ENCODE data around the gene NUP93. TPM values are rescaled to one million over a fixed set of nuclear protein-coding genes. Genes with fewer than 3 reads are reported as not detected.

Gene NUP93
- total and polyA plus RNA-seq, 11 donors: 21.8 to 49.0 (median 27.8) TPM

DNA sequence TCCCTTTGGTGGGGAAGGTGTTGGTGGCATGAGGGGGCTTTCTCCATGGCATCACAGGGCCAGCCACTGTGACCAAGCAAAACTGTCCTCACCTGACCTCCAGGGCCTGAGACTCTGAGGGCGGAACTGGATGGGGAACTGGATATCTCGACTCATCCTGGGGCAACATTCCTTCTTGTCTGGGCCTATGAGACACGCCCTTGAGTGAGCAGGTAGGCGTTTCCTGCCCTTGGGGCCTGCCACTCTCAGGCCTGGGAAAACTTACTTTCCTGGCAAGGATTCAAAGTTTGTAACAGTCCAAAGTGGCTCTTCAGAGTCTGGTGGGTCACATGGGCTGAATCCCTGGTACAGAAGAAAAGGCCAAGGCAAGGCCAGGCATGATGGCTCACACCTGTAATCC is 38.0 kb upstream of the NUP93 start:
- Histone ChIP-seq H3K36me3 (no peaks in the 10 kb centered on the region), H3K4me3 (no peak overlapping the region), H3K9me3 (peaks cover 0 to 3% (median 0%) of the 10 kb centered on the region in 12 donors), H3K4me1 (peaks cover 0 to 8% (median 0%) of the 10 kb centered on the region in 12 donors), H3K27me3 (no peaks in the 10 kb centered on the region), H3K27ac (peak overlapping the region in 1 of 12 donors; percentile 16)
- no peak for TF ChIP-seq CTCF (IDR thresholded peaks at IDR 0.05)
- DNase-seq (peak in 2 of 5 donors; percentile 54 to 67), ATAC-seq (peak; percentile 70 to 92 (median 86))
- 30 to 43% (median 39%) methylated on average over 3 to 4 of the region's 4 CpGs for WGBS, 4 donors
- intact Hi-C loops (cut with DNase I): no loop called here

- TF ChIP-seq POLR2A (IDR thresholded peaks at IDR 0.05): no peak
- TF ChIP-seq CTCF (IDR thresholded peaks at IDR 0.05): no peak
- 66 to 76% (median 75%) methylated on average over 1 of the region's 1 CpG; no CpG with 5 or more reads in 1 of the 4 donors for WGBS, 4 donors
- no peak for DNase-seq
- no peak for ATAC-seq
- Histone ChIP-seq H3K4me1 (peaks cover 0 to 8% (median 0%) of the 10 kb centered on the region in 12 donors), H3K9me3 (peaks cover 0 to 7% (median 0%) of the 10 kb centered on the region in 12 donors), H3K36me3 (no peaks in the 10 kb centered on the region), H3K4me3 (no peak overlapping the region), H3K27ac (no peak overlapping the region), H3K27me3 (no peaks in the 10 kb centered on the region)
- intact Hi-C loops (cut with DNase I): loop anchor here in 1 of 10 donors (5.0 kb wide), 1 partner anchor 93 kb away; no protein-coding TSS in a partner anchor
Measured at GRCh38 chr16:56695246-56695645, 34.7 kb upstream of the NUP93 start.

GRCh38 chr16:56697456-56698155 is 32.3 kb upstream of the NUP93 start:
- Histone ChIP-seq H3K36me3 (no peaks in the 10 kb centered on the region), H3K27me3 (no peaks in the 10 kb centered on the region), H3K4me1 (peaks cover 0 to 7% (median 1%) of the 10 kb centered on the region in 12 donors), H3K4me3 (no peak overlapping the region), H3K9me3 (peaks cover 0 to 7% (median 0%) of the 10 kb centered on the region in 12 donors), H3K27ac (no peak overlapping the region)
- WGBS, 4 donors: 85 to 93% (median 91%) methylated on average over 4 to 5 of the region's 5 CpGs
- DNase-seq (no peak), ATAC-seq (no peak)
- TF ChIP-seq CTCF (IDR thresholded peaks at IDR 0.05) (no peak), POLR2A (IDR thresholded peaks at IDR 0.05) (no peak)
- intact Hi-C loops (cut with DNase I): loop anchor here in 1 of 10 donors (5.0 kb wide), 1 partner anchor 95 kb away; no protein-coding TSS in a partner anchor

DNA sequence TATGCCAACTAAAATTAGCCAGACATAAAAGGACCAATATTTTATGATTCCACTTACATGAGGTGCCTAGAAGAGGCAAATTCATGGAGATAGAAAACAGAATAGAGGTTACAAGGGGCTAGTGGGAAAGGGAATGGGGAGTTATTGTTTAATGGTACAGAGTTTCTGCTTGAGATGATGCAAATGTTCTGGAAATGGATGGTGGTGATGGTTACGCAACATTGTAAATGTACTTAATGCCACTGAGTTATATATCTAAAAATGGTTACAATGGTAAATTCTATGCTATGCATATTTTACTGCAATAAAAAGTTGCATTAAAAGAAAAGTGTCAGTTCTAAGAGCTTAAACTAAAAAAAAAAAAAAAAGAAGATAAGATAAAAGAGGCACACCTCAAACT is 29.7 kb upstream of the NUP93 start:
- H3K9me3 ChIP-seq: peaks cover 0 to 7% (median 0%) of the 10 kb centered on the region in 12 donors
- H3K36me3 ChIP-seq: no peaks in the 10 kb centered on the region
- TF ChIP-seq CTCF (IDR thresholded peaks at IDR 0.05) (no peak), POLR2A (IDR thresholded peaks at IDR 0.05) (no peak)
- no peak for DNase-seq
- intact Hi-C loops (cut with DNase I): loop anchor here (2.0 to 5.0 kb wide), 8 partner anchors 17 to 188 kb away; partner anchors contain the start of genes MT1G (in 1 of the 10), MT1H (in 1 of the 10), MT1X (in 1 of the 10) and MT2A (in 1 of the 10)
- no peak overlapping the region for H3K27ac ChIP-seq
- no peaks in the 10 kb centered on the region for H3K27me3 ChIP-seq
- no peak for ATAC-seq
- H3K4me3 ChIP-seq: no peak overlapping the region
- H3K4me1 ChIP-seq: peaks cover 0 to 7% (median 1%) of the 10 kb centered on the region in 12 donors
- 15 to 97% (median 36%) methylated on average over 1 of the region's 1 CpG for WGBS, 4 donors
